Stimulated activated CD4-positive, alpha-beta T cell treated with anti-CD3 and anti-CD28 coated beads, Interleukin-12 subunit alpha, Interleukin-12 subunit beta, amount 100 ng/mL, for 4 hours (primary cell): Measurements from ENCODE around the gene IYD.
"Not testable (repeated sequence)": the region's sequence is repeated elsewhere in the genome, so short reads cannot be mapped to it uniquely, and the experiment has no call there.

Experiments used
- DNase-seq: peaks from one replicate; pipeline ENCODE4 v3.0.0-alpha.2; 2020

The IYD gene

DNA sequence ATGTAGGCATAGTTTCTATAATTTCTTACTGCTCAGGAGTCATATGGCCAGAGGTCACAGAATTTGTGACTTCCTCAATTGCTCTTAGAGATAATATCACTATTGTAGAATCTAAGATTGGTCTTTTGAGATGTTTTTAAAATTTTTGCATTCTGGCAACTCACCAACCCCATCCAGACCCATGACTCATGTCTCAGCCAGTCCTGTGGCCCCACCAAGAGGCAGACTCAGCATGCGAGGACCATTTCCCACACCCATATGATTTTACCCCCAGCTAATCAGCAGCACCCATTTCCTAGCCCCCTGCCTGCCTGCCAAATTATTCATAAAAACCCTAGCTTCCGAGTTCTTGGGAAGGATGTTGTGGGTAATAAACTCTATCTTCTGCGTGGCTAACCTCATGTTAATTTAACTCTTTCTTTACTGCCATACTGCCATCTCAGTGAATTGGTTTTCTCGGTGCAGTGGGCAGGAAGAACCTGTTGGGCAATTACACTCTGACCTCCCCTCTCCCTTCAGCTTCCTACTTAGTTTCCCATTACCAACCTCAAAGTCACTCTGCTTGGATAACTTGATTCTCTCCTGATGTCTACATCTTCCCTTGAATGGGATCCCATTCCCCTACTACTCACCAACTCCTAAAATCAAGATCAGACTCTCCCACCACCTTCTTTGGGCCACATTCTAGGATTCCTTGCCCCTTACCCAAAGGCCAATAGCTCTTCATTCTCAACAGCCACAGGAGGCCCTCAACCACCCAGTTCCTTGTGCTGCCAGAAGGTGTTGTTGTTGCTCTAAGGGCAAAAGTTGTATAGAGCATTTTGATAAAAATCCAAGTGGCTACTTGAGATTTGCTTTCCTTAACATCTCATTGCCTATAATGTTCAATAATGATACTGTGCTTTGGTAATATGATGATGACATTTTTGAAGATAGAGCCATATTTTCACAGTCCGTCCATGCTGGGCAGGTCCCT is 16.2 kb upstream of the IYD start:
- no peak for DNase-seq

DNA sequence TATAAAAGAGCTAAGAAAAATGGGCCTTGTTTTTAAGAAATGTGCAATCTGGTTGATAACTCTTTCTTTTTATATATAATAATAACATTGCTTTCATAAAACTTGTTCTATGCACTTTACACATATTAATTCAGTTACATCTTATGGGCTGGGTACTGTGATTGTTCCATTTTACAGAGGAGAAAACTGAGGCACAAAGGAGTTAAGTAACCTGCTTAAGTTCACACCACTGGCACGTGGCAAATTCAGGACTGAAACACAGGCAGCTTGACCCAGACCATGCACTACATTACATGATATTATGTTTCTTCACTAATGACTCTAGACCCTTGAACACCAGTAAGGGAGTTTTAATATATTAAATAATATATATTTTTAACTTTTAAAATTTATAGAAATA is 15.4 kb upstream of the IYD start:
- no peak for DNase-seq

DNA sequence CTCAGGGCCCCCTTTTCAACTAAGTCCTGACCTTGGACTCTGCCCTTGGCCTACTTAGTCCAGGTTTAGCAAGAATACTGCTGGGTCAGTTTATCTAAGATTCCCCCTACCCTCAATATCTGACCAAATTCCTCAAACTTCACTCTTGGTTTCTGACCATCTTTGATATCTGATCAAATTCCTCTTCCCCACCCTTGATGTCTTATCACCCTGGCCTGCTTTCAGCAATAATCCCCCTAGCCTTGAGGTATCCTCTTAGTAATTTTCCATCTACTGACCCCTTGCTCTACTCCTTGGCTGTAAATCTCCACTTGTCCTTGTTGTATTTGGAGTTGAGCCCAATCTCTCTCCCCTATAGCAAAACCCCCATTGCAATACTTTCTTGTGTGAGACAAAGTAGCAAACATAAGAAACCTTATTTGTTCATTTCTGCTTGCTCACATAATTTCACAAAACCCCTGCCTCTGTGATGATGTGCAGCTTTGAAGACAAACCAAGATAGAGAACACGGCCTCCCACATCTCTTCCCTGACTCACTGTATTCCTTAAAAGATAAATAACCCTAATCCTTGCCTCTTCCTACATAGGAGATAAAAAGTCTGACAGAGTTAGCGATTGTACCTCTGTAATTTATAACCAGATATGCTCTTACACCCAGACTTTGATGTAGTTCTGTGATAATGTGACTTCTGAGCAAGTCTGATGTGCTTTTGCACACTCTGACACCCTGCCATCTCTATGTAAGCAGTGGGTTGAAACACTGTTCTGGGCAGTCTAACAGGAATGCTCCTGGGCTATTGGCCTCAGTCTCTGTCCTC is 13.8 kb upstream of the IYD start:
- no peak for DNase-seq

- DNase-seq = no peak
Measured at GRCh38 chr6:150355932-150356331, 12.9 kb upstream of the IYD start.

- no peak for DNase-seq
Measured at GRCh38 chr6:150361876-150362275, 6.9 kb upstream of the IYD start.

DNA sequence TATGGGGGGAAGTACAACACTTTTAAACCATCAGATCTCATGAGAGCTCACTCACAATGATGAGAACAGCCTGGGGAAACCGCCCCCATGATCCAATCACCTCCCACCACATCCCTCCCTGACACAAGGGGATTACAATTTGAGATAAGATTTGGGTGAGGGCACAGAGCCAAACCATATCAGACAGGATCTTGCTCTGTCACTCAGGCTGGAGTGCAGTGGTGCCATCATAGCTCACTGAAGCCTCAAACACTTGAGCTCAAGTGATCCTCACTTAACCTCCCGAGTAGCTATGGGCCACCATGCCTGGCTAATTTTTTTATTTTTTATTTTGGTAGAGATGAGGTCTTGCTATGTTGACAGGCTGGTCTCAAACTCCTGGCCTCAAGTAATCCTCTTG is 5.1 kb upstream of the IYD start:
- no peak for DNase-seq

- no peak for DNase-seq
Measured at GRCh38 chr6:150366118-150366778, 2.6 kb upstream of the IYD start.

DNA sequence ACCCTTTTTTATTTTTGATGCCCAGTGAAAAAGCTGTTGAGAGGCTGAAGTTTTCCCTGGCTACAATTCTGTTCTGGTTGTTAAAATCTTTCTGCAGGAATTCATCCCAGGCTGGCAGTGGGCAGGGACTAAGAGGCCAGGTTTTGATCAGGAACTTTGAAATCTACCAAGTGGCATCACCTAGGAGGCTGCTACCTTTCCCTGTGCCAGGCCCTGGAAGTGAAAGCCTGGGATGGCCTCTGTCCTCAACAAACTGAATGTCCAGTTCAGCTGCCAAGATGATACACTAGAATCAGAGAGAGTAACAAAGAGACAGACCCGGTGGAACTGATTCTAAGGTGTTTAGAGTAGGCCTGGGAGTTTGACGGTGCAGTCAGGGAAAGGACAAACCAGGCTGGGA is 596 bp downstream of the IYD start:
- no peak for DNase-seq

DNA sequence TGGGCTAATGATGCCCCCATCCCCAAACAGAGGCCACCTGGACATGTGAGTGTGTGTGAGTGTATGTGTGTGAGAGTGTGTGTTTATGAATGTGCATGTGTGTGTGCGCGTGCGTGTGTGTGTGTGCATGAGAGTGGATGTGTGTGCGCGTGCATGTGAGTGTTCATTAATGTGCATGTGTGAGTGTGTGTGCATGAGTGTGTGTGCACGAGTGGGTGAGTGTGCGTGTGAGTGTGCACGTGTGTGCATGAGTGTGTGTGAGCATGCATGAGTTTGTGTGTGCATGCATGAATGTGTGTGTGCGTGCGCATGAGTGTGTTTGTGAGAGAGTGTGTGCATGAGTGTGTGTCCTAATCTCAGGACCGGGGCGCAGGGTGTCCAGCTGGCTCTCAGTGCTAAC is 1.3 kb downstream of the IYD start:
- no peak for DNase-seq

- no peak for DNase-seq
Measured at GRCh38 chr6:150371356-150371755, 2.5 kb downstream of the IYD start.

- no peak for DNase-seq
Measured at GRCh38 chr6:150372051-150372450, 3.2 kb downstream of the IYD start.

GRCh38 chr6:150373260-150373701 is 4.5 kb downstream of the IYD start:
- no peak for DNase-seq

DNA sequence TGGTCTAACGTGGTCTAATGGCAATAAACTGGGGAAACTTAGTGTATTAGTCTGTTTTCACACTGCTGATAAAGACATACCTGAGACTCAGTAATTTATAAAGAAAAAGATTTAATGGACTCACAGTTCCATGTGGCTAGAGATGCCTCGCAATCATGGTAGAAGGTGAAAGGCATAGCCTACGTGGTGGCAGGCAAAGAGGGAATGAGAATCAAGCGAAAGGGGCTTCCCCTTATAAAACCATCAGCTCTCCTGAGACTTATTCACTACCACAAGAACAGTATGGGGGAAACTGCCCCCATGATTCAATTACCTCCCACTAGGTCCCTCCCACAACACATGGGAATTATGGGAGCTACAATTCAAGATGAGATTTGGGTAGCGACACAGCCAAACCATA is 5.5 kb downstream of the IYD start:
- DNase-seq = not testable (repeated sequence)

DNA sequence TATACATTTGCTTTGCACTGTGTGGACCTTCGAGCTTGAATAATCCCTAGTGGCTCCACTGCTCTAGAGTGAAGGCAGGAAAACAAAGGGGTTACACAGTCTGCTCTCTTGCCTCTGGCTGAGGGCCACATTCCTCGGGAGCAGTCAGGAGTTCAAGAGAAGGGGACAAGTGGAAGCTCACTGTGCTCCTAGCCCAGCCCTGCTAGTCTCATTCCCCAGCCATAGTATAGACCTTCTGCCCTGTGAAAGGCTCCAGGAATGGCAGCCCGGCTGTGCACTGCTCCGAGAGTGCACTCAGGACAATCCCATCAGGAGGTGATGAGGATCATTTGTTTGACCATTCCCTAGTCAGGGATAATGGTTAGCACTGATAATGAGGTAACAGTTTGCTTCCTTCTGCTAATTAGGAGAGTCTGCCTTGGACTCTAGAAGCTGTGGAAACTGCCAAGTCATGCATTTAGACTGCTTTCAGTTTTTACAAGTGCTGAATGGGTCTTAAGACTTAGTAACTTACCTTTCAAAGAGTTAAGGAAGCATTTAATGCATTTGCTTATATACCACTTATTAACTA is 8.5 kb downstream of the IYD start:
- no peak for DNase-seq

- no peak for DNase-seq
Measured at GRCh38 chr6:150380256-150380655, 11.4 kb downstream of the IYD start.

- no peak for DNase-seq
Measured at GRCh38 chr6:150382171-150382570, 13.4 kb downstream of the IYD start.

GRCh38 chr6:150391414-150391813 is 22.6 kb downstream of the IYD start:
- no peak for DNase-seq

DNA sequence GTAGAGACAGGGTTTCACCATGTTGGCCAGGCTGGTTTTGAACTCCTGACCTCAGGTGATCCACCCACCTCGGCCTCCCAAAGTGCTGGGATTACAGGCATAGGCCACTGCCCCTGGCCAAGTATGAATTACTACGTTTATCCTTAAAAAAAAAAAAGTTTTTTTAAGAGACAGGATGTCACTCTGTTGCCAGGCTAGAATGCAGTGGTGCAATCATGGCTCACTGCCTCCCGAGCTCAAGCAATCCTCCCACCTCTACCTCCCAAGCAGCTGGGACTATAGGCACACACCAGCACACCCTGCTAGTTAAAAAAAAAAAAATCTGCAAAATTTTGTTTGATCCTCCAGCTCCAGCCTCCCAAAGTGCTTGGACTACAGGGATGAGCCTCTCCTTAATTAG is 23.1 kb downstream of the IYD start:
- no peak for DNase-seq

DNA sequence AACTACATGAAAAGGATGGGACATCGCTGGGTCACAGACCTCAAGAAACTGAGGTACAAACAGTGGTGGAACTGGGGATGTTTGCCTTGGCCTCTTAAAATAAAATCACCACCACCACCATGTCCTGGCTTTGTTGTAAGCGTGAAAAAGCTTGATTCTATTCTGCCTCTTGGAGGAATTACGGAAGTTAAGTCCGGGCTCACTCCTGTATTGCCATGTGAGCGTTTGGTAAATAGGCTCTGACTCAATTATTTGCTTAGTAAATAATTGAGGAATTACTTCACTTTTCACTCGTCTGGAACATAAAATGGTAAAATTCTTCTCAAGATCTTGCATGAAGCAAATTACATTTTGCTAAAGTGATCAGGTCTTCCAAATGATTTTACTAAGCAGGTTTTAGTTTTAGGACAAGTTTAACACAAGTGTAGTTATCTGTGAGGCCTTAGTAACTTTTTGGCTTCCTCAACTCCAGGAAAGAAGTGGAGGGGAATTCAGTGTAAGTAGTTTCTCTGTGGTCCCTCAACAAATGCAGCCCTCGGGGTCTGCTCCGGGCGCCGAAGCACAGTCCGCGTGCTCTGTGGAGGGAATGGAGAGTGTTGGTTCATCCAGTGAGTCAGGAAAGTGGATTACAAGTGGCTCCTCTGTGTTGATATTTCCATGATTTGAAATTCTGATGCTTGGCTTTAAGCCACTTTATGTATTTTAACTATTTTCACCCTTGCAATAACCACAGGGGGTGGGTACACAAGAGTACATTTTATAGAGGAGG is 23.8 kb downstream of the IYD start:
- DNase-seq = no peak

DNA sequence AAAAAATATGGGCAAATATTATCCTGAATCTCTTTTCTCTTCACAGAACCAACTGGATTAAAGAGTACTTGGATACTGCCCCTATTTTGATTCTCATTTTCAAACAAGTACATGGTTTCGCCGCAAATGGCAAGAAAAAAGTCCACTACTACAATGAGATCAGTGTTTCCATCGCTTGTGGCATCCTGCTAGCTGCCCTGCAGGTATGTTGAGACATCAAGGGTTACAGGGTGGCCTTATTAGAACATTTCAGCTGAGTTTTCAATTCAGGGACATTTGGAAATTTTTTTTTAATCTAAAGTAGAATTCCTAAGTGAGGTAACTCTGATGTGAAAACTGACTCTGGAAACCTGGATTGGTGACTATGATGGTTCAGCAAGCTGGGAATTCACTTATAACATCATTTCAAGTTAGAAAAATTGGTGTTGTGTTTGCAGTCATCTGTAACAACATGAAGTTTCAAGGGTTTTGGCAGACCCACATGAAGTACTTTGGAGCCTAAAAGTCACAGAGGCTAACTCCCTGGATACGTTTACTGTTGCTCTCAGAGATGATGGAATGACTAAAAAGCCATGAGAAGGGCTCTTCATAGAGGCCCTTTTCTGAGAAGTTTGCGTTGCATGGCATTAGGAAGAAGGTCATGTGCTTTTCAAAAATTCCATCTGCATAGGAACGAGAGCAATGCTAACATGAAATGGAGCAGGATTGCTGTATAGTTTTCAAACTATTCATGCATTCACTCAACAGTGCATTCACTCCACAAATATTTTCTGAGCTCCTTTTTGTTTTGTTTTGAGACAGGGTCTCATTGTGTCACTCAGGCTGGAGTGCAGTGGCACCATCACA is 25.5 kb downstream of the IYD start:
- no peak for DNase-seq

GRCh38 chr6:150394899-150395295 is 26.1 kb downstream of the IYD start:
- no peak for DNase-seq
